OCI-LY1 (cell line): ENCODE results near the gene GJB4.

Source experiments
- EZH2 ChIP-seq: fragments of 200-600 bp; sonication (generic), shearing (Covaris generic); IDR thresholded peaks from 2 replicates; pipeline ENCODE4 v1.8.0; 2017; ENCODE audit warnings: borderline replicate concordance, mixed run types, mild to moderate bottlenecking, antibody characterized with exemption, low read length, moderate library complexity, mixed read lengths
- TF ChIP-seq, protein P1 (sequence below): fragments of 200-600 bp; sonication (generic), shearing (Covaris generic); IDR thresholded peaks from 2 replicates; pipeline ENCODE4 v1.5.1; 2017; ENCODE audit warnings: mild to moderate bottlenecking, antibody characterized with exemption, low read length, moderate library complexity, mixed read lengths

GRCh38 chr1:34713443-34713842, 46.1 kb upstream of the GJB4 start:
- no peak for TF ChIP-seq EZH2
- TF ChIP-seq, protein P1, sequence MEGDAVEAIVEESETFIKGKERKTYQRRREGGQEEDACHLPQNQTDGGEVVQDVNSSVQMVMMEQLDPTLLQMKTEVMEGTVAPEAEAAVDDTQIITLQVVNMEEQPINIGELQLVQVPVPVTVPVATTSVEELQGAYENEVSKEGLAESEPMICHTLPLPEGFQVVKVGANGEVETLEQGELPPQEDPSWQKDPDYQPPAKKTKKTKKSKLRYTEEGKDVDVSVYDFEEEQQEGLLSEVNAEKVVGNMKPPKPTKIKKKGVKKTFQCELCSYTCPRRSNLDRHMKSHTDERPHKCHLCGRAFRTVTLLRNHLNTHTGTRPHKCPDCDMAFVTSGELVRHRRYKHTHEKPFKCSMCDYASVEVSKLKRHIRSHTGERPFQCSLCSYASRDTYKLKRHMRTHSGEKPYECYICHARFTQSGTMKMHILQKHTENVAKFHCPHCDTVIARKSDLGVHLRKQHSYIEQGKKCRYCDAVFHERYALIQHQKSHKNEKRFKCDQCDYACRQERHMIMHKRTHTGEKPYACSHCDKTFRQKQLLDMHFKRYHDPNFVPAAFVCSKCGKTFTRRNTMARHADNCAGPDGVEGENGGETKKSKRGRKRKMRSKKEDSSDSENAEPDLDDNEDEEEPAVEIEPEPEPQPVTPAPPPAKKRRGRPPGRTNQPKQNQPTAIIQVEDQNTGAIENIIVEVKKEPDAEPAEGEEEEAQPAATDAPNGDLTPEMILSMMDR = no peak
